Memory B cell (primary cell): ENCODE results near the gene EAF1.
"Not testable (repeated sequence)": the region's sequence is repeated elsewhere in the genome, so short reads cannot be mapped to it uniquely, and the experiment has no call there.

ENCODE experiments used
- ATAC-seq: fragments of 150-1000 bp; cut with Tn5 transposase; 2 replicates; pipeline ENCODE4 v1.10.0; 2021; ENCODE audit warnings: low read depth, mild to moderate bottlenecking, moderate library complexity
- DNase-seq, 2 donors: peaks; one replicate each; pipeline ENCODE4 v3.0.0; 2022; ENCODE audit warnings: low spot score in 2 of 2
- H3K27ac Mint-ChIP-seq: one replicate; pipeline ENCODE4 v1.8.0; 2022; ENCODE audit warnings: mild to moderate bottlenecking, moderate library complexity, mixed read lengths
- H3K27me3 Mint-ChIP-seq: one replicate; pipeline ENCODE4 v1.8.0; 2022; ENCODE audit warnings: mixed read lengths
- H3K36me3 Mint-ChIP-seq: one replicate; pipeline ENCODE4 v1.8.0; 2022; ENCODE audit warnings: mild to moderate bottlenecking, mixed read lengths
- H3K4me1 Mint-ChIP-seq: one replicate; pipeline ENCODE4 v1.8.0; 2022; ENCODE audit warnings: mixed read lengths
- H3K4me3 Mint-ChIP-seq: one replicate; pipeline ENCODE4 v1.8.0; 2022; ENCODE audit warnings: mild to moderate bottlenecking, moderate library complexity, mixed read lengths
- H3K9me3 Mint-ChIP-seq: one replicate; pipeline ENCODE4 v1.8.0; 2022; ENCODE audit warnings: mixed read lengths

EAF1 gene

GRCh38 chr3:15427182-15427880 is at the start of gene EAF1, which contains the start of gene METTL6:
Gene EAF1, plus strand, starts transcription at chr3:15427598. Its CDS starts 182 bp downstream, at chr3:15427780.
Gene METTL6, minus strand, starts transcription at chr3:15427544. Its CDS starts 1,033 bp downstream, at chr3:15426511.
- Mint-ChIP-seq H3K4me1 (peaks cover 33% of the 10 kb centered on the region), H3K36me3 (peaks cover 13% of the 10 kb centered on the region)
- peak; percentile 88 for ATAC-seq

GRCh38 chr3:15377961-15378791 is 49.2 kb upstream of the EAF1 start:
- H3K27me3 Mint-ChIP-seq, result no peaks in the 10 kb centered on the region
- H3K4me1 Mint-ChIP-seq, result peaks cover 24% of the 10 kb centered on the region

More at GRCh38 chr3:15427182-15427880, at the start of gene EAF1, which contains the start of gene METTL6:
- H3K4me3 Mint-ChIP-seq, result peak within 1 kb of the TSS; percentile 94
- no peaks in the 10 kb centered on the region for H3K9me3 Mint-ChIP-seq
- peak; percentile 72 to 77 for DNase-seq
- H3K27me3 Mint-ChIP-seq, result no peaks in the 10 kb centered on the region
- H3K27ac Mint-ChIP-seq, result peak within 1 kb of the TSS; percentile 94

GRCh38 chr3:15380980-15381890 is 46.2 kb upstream of the EAF1 start:
- no peak overlapping the region for H3K4me3 Mint-ChIP-seq
- peaks cover 50% of the 10 kb centered on the region for H3K4me1 Mint-ChIP-seq
- peak overlapping the region; percentile 9 for H3K27ac Mint-ChIP-seq
- no peaks in the 10 kb centered on the region for H3K27me3 Mint-ChIP-seq
- no peak for DNase-seq
- no peak for ATAC-seq
- H3K9me3 Mint-ChIP-seq, result peaks cover 4% of the 10 kb centered on the region
- H3K36me3 Mint-ChIP-seq, result peaks cover 3% of the 10 kb centered on the region

More at GRCh38 chr3:15377961-15378791, 49.2 kb upstream of the EAF1 start:
- H3K9me3 Mint-ChIP-seq, result no peaks in the 10 kb centered on the region
- DNase-seq (peak; percentile 89 to 93), ATAC-seq (peak; percentile 99)
- H3K27ac Mint-ChIP-seq, result peak overlapping the region; percentile 97
- no peaks in the 10 kb centered on the region for H3K36me3 Mint-ChIP-seq
- no peak overlapping the region for H3K4me3 Mint-ChIP-seq

- no peak for DNase-seq
- Mint-ChIP-seq H3K27me3 (no peaks in the 10 kb centered on the region), H3K4me3 (peak overlapping the region; percentile 8), H3K36me3 (peaks cover 3% of the 10 kb centered on the region), H3K9me3 (peaks cover 4% of the 10 kb centered on the region), H3K4me1 (peaks cover 58% of the 10 kb centered on the region), H3K27ac (peak overlapping the region; percentile 18)
- ATAC-seq, result no peak
These were observed 44.9 kb upstream of the EAF1 start for GRCh38 chr3:15382405-15382923.

- ATAC-seq (peak; percentile 96), DNase-seq (peak in 1 of 2 donors; percentile 37)
- H3K27me3 Mint-ChIP-seq, result no peaks in the 10 kb centered on the region
- peaks cover 63% of the 10 kb centered on the region for H3K4me1 Mint-ChIP-seq
- peaks cover 3% of the 10 kb centered on the region for H3K36me3 Mint-ChIP-seq
- peaks cover 4% of the 10 kb centered on the region for H3K9me3 Mint-ChIP-seq
- peak overlapping the region; percentile 39 for H3K4me3 Mint-ChIP-seq
- peak overlapping the region; percentile 83 for H3K27ac Mint-ChIP-seq
These were observed 42.7 kb upstream of the EAF1 start for GRCh38 chr3:15384510-15385237.

- H3K4me1 Mint-ChIP-seq, result peaks cover 65% of the 10 kb centered on the region
- not testable (repeated sequence) for DNase-seq, H3K27me3 Mint-ChIP-seq, H3K36me3 Mint-ChIP-seq, H3K9me3 Mint-ChIP-seq
- ATAC-seq, result peak; percentile 12
- peak overlapping the region; percentile 83 for H3K27ac Mint-ChIP-seq
- peak overlapping the region; percentile 39 for H3K4me3 Mint-ChIP-seq
These were observed 42.1 kb upstream of the EAF1 start for GRCh38 chr3:15385238-15385695.

- H3K36me3 Mint-ChIP-seq, result peaks cover 3% of the 10 kb centered on the region
- H3K4me3 Mint-ChIP-seq, result peak overlapping the region; percentile 27
- H3K27ac Mint-ChIP-seq, result peak overlapping the region; percentile 39
- H3K9me3 Mint-ChIP-seq, result peaks cover 4% of the 10 kb centered on the region
- ATAC-seq (no peak), DNase-seq (no peak)
- peaks cover 70% of the 10 kb centered on the region for H3K4me1 Mint-ChIP-seq
- H3K27me3 Mint-ChIP-seq, result no peaks in the 10 kb centered on the region
These were observed 41.3 kb upstream of the EAF1 start for GRCh38 chr3:15385901-15386653.

GRCh38 chr3:15386654-15386955 is 40.8 kb upstream of the EAF1 start:
- not testable (repeated sequence) for H3K4me3 Mint-ChIP-seq, H3K36me3 Mint-ChIP-seq, ATAC-seq, H3K27ac Mint-ChIP-seq, H3K9me3 Mint-ChIP-seq, H3K27me3 Mint-ChIP-seq, DNase-seq
- H3K4me1 Mint-ChIP-seq, result peaks cover 64% of the 10 kb centered on the region

GRCh38 chr3:15387171-15387581 is 40.2 kb upstream of the EAF1 start:
- H3K4me1 Mint-ChIP-seq, result peaks cover 62% of the 10 kb centered on the region
- H3K27me3 Mint-ChIP-seq, result no peaks in the 10 kb centered on the region
- DNase-seq, result no peak
- ATAC-seq, result no peak
- H3K9me3 Mint-ChIP-seq, result peaks cover 4% of the 10 kb centered on the region
- H3K36me3 Mint-ChIP-seq, result peaks cover 3% of the 10 kb centered on the region
- no peak overlapping the region for H3K4me3 Mint-ChIP-seq
- H3K27ac Mint-ChIP-seq, result peak overlapping the region; percentile 64

GRCh38 chr3:15387735-15388134 is 39.7 kb upstream of the EAF1 start:
- no peak for DNase-seq
- Mint-ChIP-seq H3K36me3 (peaks cover 3% of the 10 kb centered on the region), H3K4me3 (no peak overlapping the region), H3K27me3 (no peaks in the 10 kb centered on the region), H3K4me1 (peaks cover 57% of the 10 kb centered on the region), H3K27ac (peak overlapping the region; percentile 64), H3K9me3 (peaks cover 4% of the 10 kb centered on the region)
- no peak for ATAC-seq

- not testable (repeated sequence) for H3K36me3 Mint-ChIP-seq, DNase-seq, H3K27me3 Mint-ChIP-seq, H3K9me3 Mint-ChIP-seq, H3K4me3 Mint-ChIP-seq, H3K27ac Mint-ChIP-seq, ATAC-seq
- peaks cover 58% of the 10 kb centered on the region for H3K4me1 Mint-ChIP-seq
These were observed 39.1 kb upstream of the EAF1 start for GRCh38 chr3:15388335-15388734.

- Mint-ChIP-seq H3K27me3 (no peaks in the 10 kb centered on the region), H3K4me1 (peaks cover 42% of the 10 kb centered on the region), H3K36me3 (peaks cover 3% of the 10 kb centered on the region), H3K27ac (no peak overlapping the region), H3K9me3 (peaks cover 4% of the 10 kb centered on the region), H3K4me3 (no peak overlapping the region)
- DNase-seq, result no peak
- no peak for ATAC-seq
These were observed 36.9 kb upstream of the EAF1 start for GRCh38 chr3:15390460-15390859.
